ENCODE measurements around the gene PTGFR. TPM values are rescaled to one million over a fixed set of nuclear protein-coding genes. Genes with fewer than 3 reads are reported as not detected.
A peak's percentile ranks its signal among the peaks of the same experiment; 100 is the strongest.

The PTGFR gene
- total RNA-seq, 1 donor from 2014 or later = 27.3 TPM

GRCh38 chr1:78520216-78520615 lies 29.4 kb downstream of the PTGFR start:
- no peak for DNase-seq

- no peak for DNase-seq
These were observed 30.1 kb downstream of the PTGFR start for GRCh38 chr1:78520843-78521242.

GRCh38 chr1:78522136-78522535 lies 31.4 kb downstream of the PTGFR start:
- DNase-seq = no peak

- no peak for DNase-seq
These were observed 35.7 kb downstream of the PTGFR start for GRCh38 chr1:78526496-78526895.

GRCh38 chr1:78527706-78528105 lies 36.9 kb downstream of the PTGFR start:
- no peak for DNase-seq

- no peak for DNase-seq
These were observed 42.8 kb downstream of the PTGFR start for GRCh38 chr1:78533527-78533926.

GRCh38 chr1:78535286-78535685 lies 44.5 kb downstream of the PTGFR start:
- DNase-seq = no peak

- DNase-seq = no peak
These were observed 45.7 kb downstream of the PTGFR start for GRCh38 chr1:78536427-78536826.

- peak; percentile 26 for DNase-seq
These were observed 49.3 kb downstream of the PTGFR start for GRCh38 chr1:78540048-78540447.

- DNase-seq = no peak
These were observed 50.7 kb downstream of the PTGFR start for GRCh38 chr1:78541479-78541878.

GRCh38 chr1:78543941-78544643 lies 53.3 kb downstream of the PTGFR start:
- DNase-seq = no peak

GRCh38 chr1:78547081-78547480 lies 56.3 kb downstream of the PTGFR start:
- no peak for DNase-seq

- no peak for DNase-seq
These were observed 58.6 kb downstream of the PTGFR start for GRCh38 chr1:78549331-78549730.

- no peak for DNase-seq
These were observed 59.1 kb downstream of the PTGFR start for GRCh38 chr1:78549891-78550290.

- DNase-seq = no peak
These were observed 63.1 kb downstream of the PTGFR start for GRCh38 chr1:78553859-78554258.

- no peak for DNase-seq
These were observed 64.1 kb downstream of the PTGFR start for GRCh38 chr1:78554840-78555239.

GRCh38 chr1:78559680-78560079 lies 68.9 kb downstream of the PTGFR start:
- no peak for DNase-seq

- DNase-seq = no peak
These were observed 70.0 kb downstream of the PTGFR start for GRCh38 chr1:78560811-78561210.

GRCh38 chr1:78561856-78562255 lies 71.1 kb downstream of the PTGFR start:
- DNase-seq = no peak

GRCh38 chr1:78565393-78565792 lies 74.6 kb downstream of the PTGFR start:
- no peak for DNase-seq

- DNase-seq = no peak
These were observed 79.8 kb downstream of the PTGFR start for GRCh38 chr1:78570539-78570938.

GRCh38 chr1:78577257-78578100 lies 86.7 kb downstream of the PTGFR start:
- peak; percentile 14 for DNase-seq

GRCh38 chr1:78586572-78586971 lies 95.8 kb downstream of the PTGFR start:
- no peak for DNase-seq

GRCh38 chr1:78587211-78587610 lies 96.4 kb downstream of the PTGFR start:
- DNase-seq = no peak

All from tongue (tissue), 2 donors.